Measurements from ENCODE around the gene SYNM.
A peak's percentile ranks its signal among the peaks of the same experiment; 100 is the strongest.
"Not testable (repeated sequence)": the region's sequence is repeated elsewhere in the genome, so short reads cannot be mapped to it uniquely, and the experiment has no call there.

The SYNM gene

DNA sequence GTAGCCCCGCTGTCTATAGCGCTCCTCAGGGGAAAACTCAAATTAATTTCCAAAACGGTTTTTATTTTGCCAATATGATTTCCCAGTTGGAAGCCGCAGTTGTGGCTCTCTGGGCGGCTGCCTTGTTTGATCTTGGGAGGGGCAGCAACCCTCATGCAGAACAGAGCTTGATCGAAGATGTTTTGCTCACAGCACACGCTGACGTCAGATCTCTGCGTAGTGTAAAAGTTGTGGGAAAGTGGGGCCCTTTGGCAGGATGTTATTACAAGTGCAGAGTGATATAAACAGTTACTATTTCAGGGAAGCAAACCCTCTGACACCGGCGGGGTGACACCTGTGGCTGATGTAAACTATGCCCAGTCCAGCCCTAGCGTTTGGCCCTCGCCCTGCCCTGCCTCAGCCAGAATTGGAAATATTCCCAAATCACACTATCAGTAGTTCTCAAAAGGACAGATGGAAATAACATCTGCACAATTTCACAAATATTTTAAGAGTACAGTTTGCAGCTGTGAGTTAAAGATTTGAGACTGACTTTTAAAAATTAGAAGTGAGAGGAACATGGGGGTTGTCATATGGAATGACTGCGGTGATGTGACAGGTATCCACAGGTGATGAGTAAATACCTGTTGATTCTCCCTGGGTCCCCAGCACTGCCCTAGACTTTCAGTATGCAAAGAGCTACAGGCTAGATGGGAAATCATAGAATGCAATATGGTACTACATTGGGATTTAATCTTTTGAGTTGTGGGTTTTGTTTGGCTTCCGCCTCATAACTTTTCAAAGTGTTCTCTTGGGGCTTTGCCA lies 1.7 kb downstream of the SYNM start:
- no peak overlapping the region for H3K9ac ChIP-seq (ENCODE audit: low read depth, low read length)
- no peaks in the 10 kb centered on the region for H3K36me3 ChIP-seq (ENCODE audit: control insufficient read depth, insufficient read depth, low read length)
- 0 out of 2 replicates have a peak overlapping the region, but pooled peaks have one; percentile 64 for H3K4me3 ChIP-seq (ENCODE audit: low read depth, low read length)
- H3K27me3 ChIP-seq (ENCODE audit: control insufficient read depth, insufficient read depth, low read length): peaks cover 48% of the 10 kb centered on the region
- no peak overlapping the region for H3K27ac ChIP-seq (ENCODE audit: low read depth, low read length)
- H3K4me1 ChIP-seq (ENCODE audit: control insufficient read depth, insufficient read depth, low read length): no peaks in the 10 kb centered on the region
- H3K9me3 ChIP-seq (ENCODE audit: control insufficient read depth, insufficient read depth, low read length): no peaks in the 10 kb centered on the region

DNA sequence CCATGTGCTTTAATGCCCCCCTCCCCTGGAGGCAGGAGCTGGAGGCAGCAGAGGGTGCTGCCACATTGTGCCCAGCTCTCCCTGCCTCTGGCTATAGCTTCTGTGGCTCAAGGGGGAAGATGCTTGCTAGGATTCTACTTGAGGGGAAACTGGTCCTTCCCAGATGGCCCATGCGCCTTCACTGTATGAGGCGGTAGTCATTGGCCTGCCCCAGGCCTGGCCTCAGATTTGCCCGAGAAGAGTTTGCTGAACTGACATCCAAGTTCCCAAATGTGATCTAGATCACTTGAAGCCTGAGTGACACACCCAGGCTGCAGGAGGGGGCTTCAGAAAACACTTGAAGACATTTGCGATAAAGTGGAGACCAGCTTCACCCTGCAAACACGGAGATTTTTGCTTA lies 4.1 kb downstream of the SYNM start:
- Histone ChIP-seq H3K9me3 (ENCODE audit: control insufficient read depth, insufficient read depth, low read length) (no peaks in the 10 kb centered on the region), H3K9ac (ENCODE audit: low read depth, low read length) (no peak overlapping the region), H3K4me3 (ENCODE audit: low read depth, low read length) (no peak overlapping the region), H3K4me1 (ENCODE audit: control insufficient read depth, insufficient read depth, low read length) (no peaks in the 10 kb centered on the region), H3K27ac (ENCODE audit: low read depth, low read length) (no peak overlapping the region), H3K36me3 (ENCODE audit: control insufficient read depth, insufficient read depth, low read length) (no peaks in the 10 kb centered on the region), H3K27me3 (ENCODE audit: control insufficient read depth, insufficient read depth, low read length) (peaks cover 28% of the 10 kb centered on the region)

DNA sequence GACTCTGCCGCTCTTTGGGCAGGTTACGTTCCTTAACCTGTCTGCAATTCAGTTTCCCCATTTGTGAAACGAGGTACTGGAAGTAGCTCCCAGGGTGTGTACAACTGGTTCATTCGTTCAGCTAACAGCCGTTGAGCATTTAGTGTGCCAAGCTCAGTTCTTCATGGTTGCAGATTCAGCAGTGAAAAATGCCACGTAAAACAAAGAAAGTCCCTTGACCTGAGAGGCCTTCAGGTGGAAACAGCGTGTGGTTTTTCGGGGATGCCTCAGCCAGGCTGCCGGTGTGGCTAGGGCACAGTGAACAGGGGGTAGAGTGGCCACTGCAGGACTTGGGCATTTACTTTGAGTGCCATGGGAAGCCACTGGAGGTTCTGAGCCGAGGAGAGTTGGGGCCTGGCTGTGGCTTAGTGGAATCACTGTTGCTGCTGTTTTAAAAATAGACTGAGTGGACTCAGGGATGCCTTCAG lies 4.7 kb downstream of the SYNM start:
- no peaks in the 10 kb centered on the region for H3K9me3 ChIP-seq (ENCODE audit: control insufficient read depth, insufficient read depth, low read length)
- H3K36me3 ChIP-seq (ENCODE audit: control insufficient read depth, insufficient read depth, low read length): no peaks in the 10 kb centered on the region
- H3K4me1 ChIP-seq (ENCODE audit: control insufficient read depth, insufficient read depth, low read length): no peaks in the 10 kb centered on the region
- no peak overlapping the region for H3K9ac ChIP-seq (ENCODE audit: low read depth, low read length)
- peaks cover 28% of the 10 kb centered on the region for H3K27me3 ChIP-seq (ENCODE audit: control insufficient read depth, insufficient read depth, low read length)
- no peak overlapping the region for H3K27ac ChIP-seq (ENCODE audit: low read depth, low read length)
- H3K4me3 ChIP-seq (ENCODE audit: low read depth, low read length): no peak overlapping the region

DNA sequence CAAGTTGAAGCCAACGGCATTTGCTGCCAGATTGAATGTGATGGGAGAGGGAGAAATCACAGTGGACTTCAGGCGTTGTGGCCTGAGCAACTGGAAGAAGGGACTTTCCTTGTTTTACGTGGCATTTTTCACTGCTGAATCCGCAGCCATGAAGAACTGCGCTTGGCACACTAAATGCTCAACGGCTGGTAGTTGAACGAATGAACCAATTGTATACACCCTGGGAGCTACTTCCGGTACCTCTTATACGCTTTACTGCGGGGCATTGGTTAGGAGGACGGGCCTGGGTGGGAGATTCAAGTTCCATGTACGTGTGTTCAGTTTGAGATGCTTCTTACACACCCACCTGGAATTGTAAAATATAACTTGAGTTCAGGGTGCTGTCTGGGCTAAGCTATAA lies 5.2 kb downstream of the SYNM start:
- H3K4me3 ChIP-seq (ENCODE audit: low read depth, low read length): no peak overlapping the region
- H3K36me3 ChIP-seq (ENCODE audit: control insufficient read depth, insufficient read depth, low read length): no peaks in the 10 kb centered on the region
- H3K9ac ChIP-seq (ENCODE audit: low read depth, low read length): no peak overlapping the region
- no peak overlapping the region for H3K27ac ChIP-seq (ENCODE audit: low read depth, low read length)
- peaks cover 25% of the 10 kb centered on the region for H3K27me3 ChIP-seq (ENCODE audit: control insufficient read depth, insufficient read depth, low read length)
- no peaks in the 10 kb centered on the region for H3K4me1 ChIP-seq (ENCODE audit: control insufficient read depth, insufficient read depth, low read length)
- H3K9me3 ChIP-seq (ENCODE audit: control insufficient read depth, insufficient read depth, low read length): no peaks in the 10 kb centered on the region

DNA sequence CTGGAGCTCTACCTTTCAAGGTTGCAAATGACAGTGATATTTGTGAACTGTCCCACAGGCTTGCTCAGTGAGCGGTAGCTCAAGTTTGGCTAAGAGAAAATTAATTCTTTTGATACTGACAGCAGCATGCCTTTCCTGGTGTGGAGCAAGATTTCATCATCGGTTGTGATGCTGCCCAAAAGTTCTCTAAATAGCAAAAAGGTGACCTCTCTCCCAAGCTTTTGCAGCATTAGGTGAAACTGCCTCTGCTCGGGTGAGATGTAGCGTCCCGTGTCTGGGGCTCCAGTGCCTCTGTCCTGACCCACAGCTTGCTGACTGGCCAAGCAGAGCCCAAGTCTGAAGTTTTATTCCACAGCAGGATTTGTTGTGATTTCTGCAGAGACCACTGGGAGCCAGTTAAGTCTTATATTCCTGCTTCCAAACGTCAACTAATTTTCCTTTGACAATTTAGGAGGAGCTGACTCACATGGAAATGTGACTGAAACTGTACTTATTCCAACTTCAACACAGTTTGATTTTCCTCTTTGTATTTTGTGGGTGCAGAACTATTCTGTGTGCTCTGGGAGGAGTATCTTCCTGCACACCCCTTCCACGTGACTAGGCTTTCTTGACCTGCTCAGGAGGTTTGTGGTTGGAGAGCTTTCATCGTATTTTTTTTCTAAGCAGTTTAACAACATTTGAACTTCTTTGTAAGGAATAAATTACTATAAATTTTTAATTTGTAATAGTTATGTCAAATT lies 5.9 kb downstream of the SYNM start:
- Histone ChIP-seq H3K4me1 (ENCODE audit: control insufficient read depth, insufficient read depth, low read length) (no peaks in the 10 kb centered on the region), H3K36me3 (ENCODE audit: control insufficient read depth, insufficient read depth, low read length) (no peaks in the 10 kb centered on the region), H3K9ac (ENCODE audit: low read depth, low read length) (no peak overlapping the region), H3K27me3 (ENCODE audit: control insufficient read depth, insufficient read depth, low read length) (peaks cover 19% of the 10 kb centered on the region), H3K9me3 (ENCODE audit: control insufficient read depth, insufficient read depth, low read length) (no peaks in the 10 kb centered on the region), H3K27ac (ENCODE audit: low read depth, low read length) (no peak overlapping the region), H3K4me3 (ENCODE audit: low read depth, low read length) (no peak overlapping the region)

DNA sequence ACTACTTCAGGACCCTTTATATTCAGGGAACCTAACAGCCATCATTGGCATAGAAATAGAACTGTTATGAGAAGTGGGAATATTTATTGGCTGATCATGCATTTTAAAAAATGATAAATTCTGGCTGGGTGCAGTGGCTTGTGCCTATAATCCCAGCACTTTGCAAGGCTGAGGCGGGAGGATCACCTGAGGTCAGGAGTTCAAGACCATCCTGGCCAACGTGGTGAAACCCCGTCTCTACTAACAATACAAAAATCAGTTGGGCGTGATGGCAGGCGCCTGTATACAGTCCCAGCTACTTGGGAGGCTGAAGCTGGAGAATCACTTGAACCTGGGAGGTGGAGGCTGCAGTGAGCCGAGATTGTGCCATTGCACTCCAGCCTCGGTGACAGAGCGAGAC lies 6.8 kb downstream of the SYNM start:
- not testable (repeated sequence) for H3K4me3 ChIP-seq (ENCODE audit: low read depth, low read length); H3K27ac ChIP-seq (ENCODE audit: low read depth, low read length); H3K9ac ChIP-seq (ENCODE audit: low read depth, low read length); H3K9me3 ChIP-seq (ENCODE audit: control insufficient read depth, insufficient read depth, low read length); H3K4me1 ChIP-seq (ENCODE audit: control insufficient read depth, insufficient read depth, low read length); H3K36me3 ChIP-seq (ENCODE audit: control insufficient read depth, insufficient read depth, low read length)
- H3K27me3 ChIP-seq (ENCODE audit: control insufficient read depth, insufficient read depth, low read length): peaks cover 10% of the 10 kb centered on the region

DNA sequence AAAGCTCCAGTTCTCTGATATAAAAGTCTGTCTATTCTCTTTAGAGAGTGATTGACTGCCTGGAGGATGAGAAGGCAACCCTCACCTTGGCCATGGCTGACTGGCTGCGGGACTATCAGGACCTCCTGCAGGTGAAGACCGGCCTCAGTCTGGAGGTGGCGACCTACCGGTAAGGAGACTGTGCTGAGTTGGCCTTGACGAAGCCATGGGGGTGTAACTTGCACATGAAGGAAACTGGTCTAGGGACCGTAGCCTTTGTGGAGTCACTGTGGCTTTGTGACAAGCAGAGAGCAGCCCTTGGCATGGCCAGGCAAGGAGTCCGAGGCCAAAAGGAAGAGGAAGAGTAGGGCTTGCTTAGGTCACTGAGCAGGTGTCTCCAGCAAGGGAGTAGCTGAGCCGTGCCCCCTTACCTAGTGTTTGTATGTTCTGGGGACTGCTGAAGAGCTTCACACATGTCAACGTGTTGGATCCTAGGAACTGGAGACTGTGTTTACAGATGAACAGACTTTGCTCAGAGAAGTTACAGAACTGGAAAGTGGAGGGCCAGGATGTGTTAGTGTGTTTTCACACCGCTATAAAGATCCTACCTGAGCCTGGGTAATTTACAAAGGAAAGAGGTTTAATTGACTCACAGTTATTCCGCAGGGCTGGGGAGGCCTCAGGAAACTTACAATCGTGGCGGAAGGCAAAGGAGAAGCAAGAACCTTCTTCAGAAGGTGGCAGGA lies 8.8 kb downstream of the SYNM start:
- no peaks in the 10 kb centered on the region for H3K4me1 ChIP-seq (ENCODE audit: control insufficient read depth, insufficient read depth, low read length)
- no peaks in the 10 kb centered on the region for H3K27me3 ChIP-seq (ENCODE audit: control insufficient read depth, insufficient read depth, low read length)
- H3K4me3 ChIP-seq (ENCODE audit: low read depth, low read length): no peak overlapping the region
- H3K9ac ChIP-seq (ENCODE audit: low read depth, low read length): no peak overlapping the region
- H3K36me3 ChIP-seq (ENCODE audit: control insufficient read depth, insufficient read depth, low read length): no peaks in the 10 kb centered on the region
- no peak overlapping the region for H3K27ac ChIP-seq (ENCODE audit: low read depth, low read length)
- H3K9me3 ChIP-seq (ENCODE audit: control insufficient read depth, insufficient read depth, low read length): no peaks in the 10 kb centered on the region

DNA sequence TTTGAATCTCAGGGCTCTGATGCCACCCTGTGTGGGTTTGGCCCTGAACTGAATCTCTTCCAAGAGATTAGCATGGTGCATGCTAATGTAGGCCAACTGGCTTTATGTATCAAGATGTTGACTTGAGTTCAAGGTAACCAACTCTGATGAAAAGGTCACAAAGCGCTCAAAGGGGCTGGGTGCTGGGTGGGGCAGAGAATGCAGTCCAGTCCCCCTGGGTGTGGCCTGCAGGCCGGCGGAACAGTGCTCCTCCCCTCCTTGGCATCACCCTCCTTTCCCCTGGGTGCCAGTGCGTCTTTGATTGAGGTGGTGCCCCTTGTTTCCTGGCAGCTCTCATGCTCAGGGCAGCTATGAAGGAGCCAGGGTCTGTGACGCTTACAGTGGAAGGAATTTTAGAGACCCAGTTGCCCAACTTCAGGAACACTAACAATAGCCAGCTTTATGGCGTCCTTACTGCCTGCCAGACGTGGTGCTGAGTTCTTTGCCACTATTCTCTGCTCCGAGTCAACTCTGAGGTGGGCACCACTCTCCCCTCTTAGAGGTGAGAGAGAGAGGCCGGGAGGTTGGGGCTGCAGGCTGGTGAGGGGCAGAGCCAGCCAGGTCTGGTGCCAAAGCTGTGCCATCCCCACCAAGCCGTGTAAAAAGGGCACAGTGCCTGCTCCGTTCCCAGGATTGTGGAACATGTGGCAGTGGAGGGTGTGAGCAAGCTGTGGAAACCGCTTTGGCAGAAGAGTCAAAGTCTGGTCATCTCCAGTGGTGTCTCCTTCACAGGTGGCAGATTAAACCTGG lies 9.8 kb downstream of the SYNM start:
- Histone ChIP-seq H3K27ac (ENCODE audit: low read depth, low read length) (no peak overlapping the region), H3K4me3 (ENCODE audit: low read depth, low read length) (no peak overlapping the region), H3K4me1 (ENCODE audit: control insufficient read depth, insufficient read depth, low read length) (no peaks in the 10 kb centered on the region), H3K27me3 (ENCODE audit: control insufficient read depth, insufficient read depth, low read length) (no peaks in the 10 kb centered on the region), H3K9me3 (ENCODE audit: control insufficient read depth, insufficient read depth, low read length) (no peaks in the 10 kb centered on the region), H3K36me3 (ENCODE audit: control insufficient read depth, insufficient read depth, low read length) (no peaks in the 10 kb centered on the region), H3K9ac (ENCODE audit: low read depth, low read length) (no peak overlapping the region)

DNA sequence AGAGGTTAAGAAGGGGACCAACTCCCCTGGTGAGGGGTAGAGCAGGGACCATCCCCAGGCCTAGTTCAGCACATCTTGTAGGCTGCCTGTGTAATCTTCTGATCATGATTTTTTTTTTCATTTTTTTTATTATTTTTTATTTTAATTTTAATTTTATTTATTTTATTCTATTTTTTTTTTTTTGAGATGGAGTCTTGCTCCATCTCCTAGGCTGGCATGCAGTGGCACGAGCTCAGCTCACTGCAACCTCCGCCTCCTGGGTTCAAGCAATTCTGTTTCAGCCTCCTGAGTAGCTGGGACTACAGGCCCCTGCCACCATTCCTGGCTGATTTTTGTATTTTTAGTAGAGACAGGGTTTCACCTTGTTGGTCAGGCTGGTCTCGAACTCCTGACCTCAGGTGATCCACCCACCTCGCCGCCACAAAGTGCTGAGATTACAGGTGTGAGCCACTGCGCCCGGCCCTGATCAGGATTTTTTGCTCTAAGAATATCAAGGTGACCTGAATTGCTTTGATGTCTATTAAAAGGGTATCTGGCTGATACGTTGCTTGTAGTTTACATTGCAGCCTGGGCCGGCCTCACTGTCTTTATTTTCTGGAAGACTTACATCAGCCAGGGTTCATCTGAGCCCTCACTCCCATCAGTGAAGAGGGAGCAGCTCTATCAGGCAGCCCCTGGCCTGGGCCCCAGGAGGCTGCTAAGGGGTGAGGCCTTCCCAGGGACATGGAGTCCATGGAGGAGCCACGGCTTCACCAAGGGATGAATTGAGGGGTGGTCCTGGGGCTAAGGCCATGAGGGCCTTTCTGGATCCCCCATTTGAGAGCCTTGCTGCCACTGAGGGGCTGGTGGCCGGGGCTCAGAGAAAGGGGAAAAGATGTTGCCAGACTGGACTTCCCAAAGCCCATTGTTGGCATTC lies 10.7 kb downstream of the SYNM start:
- H3K4me1 ChIP-seq (ENCODE audit: control insufficient read depth, insufficient read depth, low read length): no peaks in the 10 kb centered on the region
- no peaks in the 10 kb centered on the region for H3K27me3 ChIP-seq (ENCODE audit: control insufficient read depth, insufficient read depth, low read length)
- no peaks in the 10 kb centered on the region for H3K36me3 ChIP-seq (ENCODE audit: control insufficient read depth, insufficient read depth, low read length)
- no peaks in the 10 kb centered on the region for H3K9me3 ChIP-seq (ENCODE audit: control insufficient read depth, insufficient read depth, low read length)
- no peak overlapping the region for H3K4me3 ChIP-seq (ENCODE audit: low read depth, low read length)
- H3K27ac ChIP-seq (ENCODE audit: low read depth, low read length): no peak overlapping the region
- no peak overlapping the region for H3K9ac ChIP-seq (ENCODE audit: low read depth, low read length)

DNA sequence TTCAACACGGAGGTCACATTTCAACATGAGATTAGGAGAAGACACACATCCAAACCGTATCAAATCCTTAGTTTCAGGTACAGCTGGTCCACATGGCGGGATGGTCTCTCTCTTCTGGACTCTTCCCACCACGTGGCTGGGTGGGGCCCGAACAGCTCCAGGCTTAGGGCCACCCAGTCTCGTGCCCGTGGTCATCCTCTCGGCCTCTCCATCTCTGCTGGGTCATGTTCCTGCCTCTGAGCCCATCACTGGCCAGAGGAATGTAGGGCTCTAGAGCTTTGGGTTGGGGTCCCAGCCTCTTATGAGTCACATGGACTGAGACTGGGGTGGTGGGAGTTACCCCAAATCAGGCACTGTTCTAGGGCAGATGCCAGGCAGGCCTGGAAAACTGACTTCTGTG lies 12.2 kb downstream of the SYNM start:
- Histone ChIP-seq H3K27ac (ENCODE audit: low read depth, low read length) (no peak overlapping the region), H3K4me1 (ENCODE audit: control insufficient read depth, insufficient read depth, low read length) (no peaks in the 10 kb centered on the region), H3K36me3 (ENCODE audit: control insufficient read depth, insufficient read depth, low read length) (no peaks in the 10 kb centered on the region), H3K27me3 (ENCODE audit: control insufficient read depth, insufficient read depth, low read length) (no peaks in the 10 kb centered on the region), H3K9me3 (ENCODE audit: control insufficient read depth, insufficient read depth, low read length) (no peaks in the 10 kb centered on the region), H3K4me3 (ENCODE audit: low read depth, low read length) (no peak overlapping the region), H3K9ac (ENCODE audit: low read depth, low read length) (no peak overlapping the region)

Measured in HUES48 (cell line).